Measurements from ENCODE around the gene PPP1R14B. TPM values are rescaled to one million over a fixed set of nuclear protein-coding genes. Genes with fewer than 3 reads are reported as not detected.
A peak's percentile ranks its signal among the peaks of the same experiment; 100 is the strongest.

PPP1R14B gene
- total and polyA plus RNA-seq, 5 donors: 75.3 to 146 (median 99.9) TPM

- Histone ChIP-seq H3K4me3 (ENCODE audit: low read length) (no peak overlapping the region), H3K9me3 (ENCODE audit: control insufficient read depth, low read length) (no peaks in the 10 kb centered on the region), H3K27me3 (ENCODE audit: control insufficient read depth, insufficient read depth) (no peaks in the 10 kb centered on the region), H3K27ac (ENCODE audit: low read length) (no peak overlapping the region), H3K4me1 (ENCODE audit: control insufficient read depth, insufficient read depth, low read length) (no peaks in the 10 kb centered on the region)
- WGBS: 86% methylated on average over 6 of the region's 6 CpGs
- ATAC-seq (no peak), DNase-seq (no peak)
- intact Hi-C loops (cut with DNase I): no loop called here
These were observed 29.9 kb downstream of the PPP1R14B start for GRCh38 chr11:64216879-64217278.

- Histone ChIP-seq H3K4me3 (ENCODE audit: low read length) (no peak overlapping the region), H3K27me3 (ENCODE audit: control insufficient read depth, insufficient read depth) (no peaks in the 10 kb centered on the region), H3K27ac (ENCODE audit: low read length) (no peak overlapping the region), H3K4me1 (ENCODE audit: control insufficient read depth, insufficient read depth, low read length) (no peaks in the 10 kb centered on the region), H3K9me3 (ENCODE audit: control insufficient read depth, low read length) (no peaks in the 10 kb centered on the region)
- intact Hi-C loops (cut with DNase I): no loop called here
- WGBS: 89% methylated on average over 30 of the region's 30 CpGs
- DNase-seq (peak in 1 of 3 donors; percentile 63), ATAC-seq (no peak)
These were observed 35.4 kb downstream of the PPP1R14B start for GRCh38 chr11:64211181-64211872.

- Histone ChIP-seq H3K4me1 (ENCODE audit: control insufficient read depth, insufficient read depth, low read length) (no peaks in the 10 kb centered on the region), H3K9me3 (ENCODE audit: control insufficient read depth, low read length) (no peaks in the 10 kb centered on the region), H3K27ac (ENCODE audit: low read length) (no peak overlapping the region), H3K27me3 (ENCODE audit: control insufficient read depth, insufficient read depth) (no peaks in the 10 kb centered on the region), H3K4me3 (ENCODE audit: low read length) (no peak overlapping the region)
- 94% methylated on average over 24 of the region's 24 CpGs for whole genome bisulfite sequencing
- no peak for ATAC-seq
- DNase-seq: peak in 1 of 3 donors; percentile 47
- intact Hi-C loops (cut with DNase I): no loop called here
These were observed 36.3 kb downstream of the PPP1R14B start for GRCh38 chr11:64210301-64211020.

GRCh38 chr11:64209563-64209843 is 37.2 kb downstream of the PPP1R14B start:
- WGBS: 82% methylated on average over 8 of the region's 8 CpGs
- no peak overlapping the region for H3K27ac ChIP-seq (ENCODE audit: low read length)
- DNase-seq: no peak
- no peak overlapping the region for H3K4me3 ChIP-seq (ENCODE audit: low read length)
- no peak for ATAC-seq
- no peaks in the 10 kb centered on the region for H3K4me1 ChIP-seq (ENCODE audit: control insufficient read depth, insufficient read depth, low read length)
- intact Hi-C loops (cut with DNase I): loop anchor here in 1 of 4 donors (5.0 kb wide), 1 partner anchor 93 kb away; the partner anchor contains the start of gene CATSPERZ
- H3K27me3 ChIP-seq (ENCODE audit: control insufficient read depth, insufficient read depth): no peaks in the 10 kb centered on the region
- no peaks in the 10 kb centered on the region for H3K9me3 ChIP-seq (ENCODE audit: control insufficient read depth, low read length)

GRCh38 chr11:64208796-64209562 is 37.8 kb downstream of the PPP1R14B start:
- ATAC-seq (no peak), DNase-seq (no peak)
- 83% methylated on average over 18 of the region's 18 CpGs for WGBS
- Histone ChIP-seq H3K9me3 (ENCODE audit: control insufficient read depth, low read length) (no peaks in the 10 kb centered on the region), H3K27me3 (ENCODE audit: control insufficient read depth, insufficient read depth) (no peaks in the 10 kb centered on the region), H3K4me1 (ENCODE audit: control insufficient read depth, insufficient read depth, low read length) (no peaks in the 10 kb centered on the region), H3K4me3 (ENCODE audit: low read length) (no peak overlapping the region), H3K27ac (ENCODE audit: low read length) (no peak overlapping the region)
- intact Hi-C loops (cut with DNase I): loop anchor here in 1 of 4 donors (5.0 kb wide), 1 partner anchor 93 kb away; the partner anchor contains the start of gene CATSPERZ

- DNase-seq (peak in 1 of 3 donors; percentile 61), ATAC-seq (peak; percentile 1)
- no peaks in the 10 kb centered on the region for H3K4me1 ChIP-seq (ENCODE audit: control insufficient read depth, insufficient read depth, low read length)
- H3K27me3 ChIP-seq (ENCODE audit: control insufficient read depth, insufficient read depth): no peaks in the 10 kb centered on the region
- WGBS: 71% methylated on average over 23 of the region's 23 CpGs
- peak overlapping the region; percentile 13 for H3K4me3 ChIP-seq (ENCODE audit: low read length)
- intact Hi-C loops (cut with DNase I): loop anchor here in 1 of 4 donors (5.0 kb wide), 1 partner anchor 94 kb away; the partner anchor contains the start of gene CATSPERZ
- peak overlapping the region; percentile 73 for H3K27ac ChIP-seq (ENCODE audit: low read length)
- H3K9me3 ChIP-seq (ENCODE audit: control insufficient read depth, low read length): no peaks in the 10 kb centered on the region
These were observed 38.5 kb downstream of the PPP1R14B start for GRCh38 chr11:64208086-64208795.

- H3K9me3 ChIP-seq (ENCODE audit: control insufficient read depth, low read length): no peaks in the 10 kb centered on the region
- intact Hi-C loops (cut with DNase I): loop anchor here in 1 of 4 donors (2.0 to 5.0 kb wide), 2 partner anchors 43 to 95 kb away; partner anchors contain the start of genes CATSPERZ and PLCB3
- peak overlapping the region; percentile 13 for H3K4me3 ChIP-seq (ENCODE audit: low read length)
- ATAC-seq: peak; percentile 60 to 71
- 27% methylated on average over 30 of the region's 30 CpGs for WGBS
- peak; percentile 83 to 89 (median 87) for DNase-seq
- no peaks in the 10 kb centered on the region for H3K4me1 ChIP-seq (ENCODE audit: control insufficient read depth, insufficient read depth, low read length)
- peak overlapping the region; percentile 73 for H3K27ac ChIP-seq (ENCODE audit: low read length)
- H3K27me3 ChIP-seq (ENCODE audit: control insufficient read depth, insufficient read depth): no peaks in the 10 kb centered on the region
These were observed 39.3 kb downstream of the PPP1R14B start for GRCh38 chr11:64207256-64208085.

- H3K27ac ChIP-seq (ENCODE audit: low read length): peak within 1 kb of the TSS; percentile 73
- ATAC-seq (peak; percentile 44 to 56), DNase-seq (peak; percentile 74 to 91 (median 88))
- no peaks in the 10 kb centered on the region for H3K9me3 ChIP-seq (ENCODE audit: control insufficient read depth, low read length)
- intact Hi-C loops (cut with DNase I): loop anchor here in 1 of 4 donors (2.0 to 5.0 kb wide), 2 partner anchors 44 to 96 kb away; partner anchors contain the start of genes CATSPERZ and PLCB3
- H3K27me3 ChIP-seq (ENCODE audit: control insufficient read depth, insufficient read depth): no peaks in the 10 kb centered on the region
- H3K4me1 ChIP-seq (ENCODE audit: control insufficient read depth, insufficient read depth, low read length): no peaks in the 10 kb centered on the region
- WGBS: 68% methylated on average over 27 of the region's 27 CpGs
- H3K4me3 ChIP-seq (ENCODE audit: low read length): peak within 1 kb of the TSS; percentile 13
These were observed 40.1 kb downstream of the PPP1R14B start, which contains the start of gene FERMT3 for GRCh38 chr11:64206457-64207255. TSS of gene FERMT3 (plus strand) at chr11:64206721. CDS start at chr11:64207365, 644 bp downstream.

- 37% methylated on average over 7 of the region's 7 CpGs for WGBS
These were observed 42.2 kb downstream of the PPP1R14B start for GRCh38 chr11:64204464-64204989.

More at GRCh38 chr11:64204464-64204989, 42.2 kb downstream of the PPP1R14B start:
- Histone ChIP-seq H3K4me3 (ENCODE audit: low read length) (no peak overlapping the region), H3K27ac (ENCODE audit: low read length) (no peak overlapping the region), H3K27me3 (ENCODE audit: control insufficient read depth, insufficient read depth) (no peaks in the 10 kb centered on the region), H3K4me1 (ENCODE audit: control insufficient read depth, insufficient read depth, low read length) (no peaks in the 10 kb centered on the region), H3K9me3 (ENCODE audit: control insufficient read depth, low read length) (no peaks in the 10 kb centered on the region)
- DNase-seq (peak; percentile 88 to 94 (median 92)), ATAC-seq (peak; percentile 49 to 51)
- intact Hi-C loops (cut with DNase I): loop anchor here in 1 of 4 donors (2.0 kb wide), 1 partner anchor 96 kb away; the partner anchor contains the start of gene CATSPERZ

Data from right cardiac atrium (tissue), 5 donors.